HepG2 (cell line): Measurements from ENCODE around the gene FANK1. TPM values are rescaled to one million over a fixed set of nuclear protein-coding genes. Genes with fewer than 3 reads are reported as not detected.

Source experiments
- ATAC-seq: fragments of 200-7000 bp; cut with Tn5 transposase; 3 replicates; pipeline ENCODE4 v1.9.1; 2020; ENCODE audit warnings: mild to moderate bottlenecking, moderate library complexity
- BruUV-seq: library from RNA; stranded (reverse); fragments of 400-500 nt; replicated peaks from 2 replicates; lab custom pipeline; 2021; lab: Mats Ljungman, UMichigan
- CTCF ChIA-PET: fragments of 300-600 bp; formaldehyde crosslinking; extraction: SDS; loops from one replicate; lab custom pipeline; 2021; ENCODE audit warnings: low total read pairs, inconsistent platforms, low intra/inter-chr PET ratio; lab: Yijun Ruan, JAX
- POLR2A ChIA-PET: fragments of 350-600 bp; sonication (Branson Sonifier 250); formaldehyde crosslinking; loops from one replicate; lab custom pipeline; 2020; ENCODE audit warnings: antibody characterized with exemption, inconsistent platforms; lab: Yijun Ruan, JAX
- DNase-seq: peaks from one replicate; pipeline ENCODE4 v3.0.0-alpha.2; 2015; ENCODE audit warnings: low spot score
- FAIRE-seq: peaks from 3 replicates; lab custom pipeline; 2011; peaks lifted over from hg19 to GRCh38; lab: Jason Lieb, UNC
- H2AFZ ChIP-seq: one replicate; pipeline ENCODE4 v1.6.1; 2011; ENCODE audit warnings: low read length, inconsistent platforms
- H3K27ac ChIP-seq: fragments of 300-600 bp; 3 replicates; pipeline ENCODE4 v1.8.0; 2011; ENCODE audit warnings: mixed run types, mild to moderate bottlenecking, mixed read lengths, low read length, inconsistent platforms; ENCODE audit not compliant: insufficient read depth; ENCODE audit errors: extremely low read length
- H3K27me3 ChIP-seq, 2 experiments: fragments of 200-600 bp in 1 of 2; 2 replicates in 1 of 2; 3 replicates in 1 of 2; pipeline versions ENCODE4 v1.6.0 to v1.8.0; 2011; ENCODE audit warnings: low read length in 2 of 2, mild to moderate bottlenecking in 2 of 2, moderate library complexity in 2 of 2, inconsistent platforms in 1 of 2; ENCODE audit not compliant: insufficient read depth in 2 of 2, control insufficient read depth in 1 of 2
- H3K36me3 ChIP-seq, 2 experiments: fragments of 200-600 bp in 1 of 2; replicated peaks in 1 of 2; 2 replicates in 1 of 2; 3 replicates in 1 of 2; pipeline versions ENCODE4 v1.5.1 to v1.8.0; 2011; ENCODE audit warnings: low read length in 2 of 2, inconsistent platforms in 1 of 2; ENCODE audit not compliant: insufficient read depth in 2 of 2, control insufficient read depth in 1 of 2
- H3K4me1 ChIP-seq: 2 replicates; pipeline ENCODE4 v1.5.1; 2012; ENCODE audit warnings: low read length, inconsistent platforms; ENCODE audit not compliant: insufficient read depth
- H3K4me2 ChIP-seq: 2 replicates; pipeline ENCODE4 v1.6.0; 2011; ENCODE audit warnings: low read depth, low read length, inconsistent platforms
- H3K4me3 ChIP-seq, 3 experiments: fragments of 200-600 bp in 1 of 3; sonication (generic), shearing (Covaris generic) in 1 of 3; replicated peaks in 1 of 3; 2 replicates each; pipeline ENCODE4 v1.5.1; 2011 to 2016; ENCODE audit warnings: low read length in 3 of 3, inconsistent platforms in 2 of 3, low read depth in 2 of 3, mild to moderate bottlenecking in 2 of 3, control low read depth in 1 of 3, mixed read lengths in 1 of 3; ENCODE audit not compliant: insufficient read depth in 1 of 3
- H3K79me2 ChIP-seq: one replicate; pipeline ENCODE4 v1.6.1; 2011; ENCODE audit warnings: low read length, inconsistent platforms; ENCODE audit not compliant: insufficient read depth
- H3K9ac ChIP-seq: 2 replicates; pipeline ENCODE4 v1.6.0; 2011; ENCODE audit warnings: mild to moderate bottlenecking, low read depth, low read length, inconsistent platforms; ENCODE audit not compliant: insufficient read depth
- H3K9me3 ChIP-seq: 2 replicates; pipeline ENCODE4 v1.5.1; 2012; ENCODE audit warnings: mild to moderate bottlenecking, low read length
- H4K20me1 ChIP-seq: 2 replicates; pipeline ENCODE4 v1.6.0; 2011; ENCODE audit warnings: inconsistent platforms, mild to moderate bottlenecking, low read length, moderate library complexity; ENCODE audit not compliant: insufficient read depth
- CEBPB ChIP-seq: IDR thresholded peaks from 2 replicates; pipeline ENCODE4 v1.6.1; 2011; ENCODE audit warnings: low read depth, low read length, improper control_type of control experiment, borderline replicate concordance
- DPF2 ChIP-seq: sonication (generic); formaldehyde crosslinking; IDR thresholded peaks from 2 replicates; pipeline ENCODE4 v1.4.0; 2020; ENCODE audit warnings: mild to moderate bottlenecking, low read depth, missing genetic modification reagents, borderline replicate concordance
- HHEX ChIP-seq: IDR thresholded peaks from 2 replicates; pipeline ENCODE4 v1.6.1; 2016; ENCODE audit warnings: control low read depth
- HMG20A ChIP-seq: IDR thresholded peaks from 2 replicates; pipeline ENCODE4 v1.6.1; 2016; ENCODE audit warnings: borderline replicate concordance
- MXD1 ChIP-seq: sonication (generic); formaldehyde crosslinking; IDR thresholded peaks from 2 replicates; pipeline ENCODE4 v1.4.0; 2020; ENCODE audit warnings: mild to moderate bottlenecking, missing genetic modification reagents
- RARG ChIP-seq: sonication (generic); formaldehyde crosslinking; IDR thresholded peaks from 2 replicates; pipeline ENCODE4 v1.4.0; 2020; ENCODE audit warnings: low read depth, mild to moderate bottlenecking, missing genetic modification reagents
- ZNF792 ChIP-seq: IDR thresholded peaks from 2 replicates; pipeline ENCODE4 v1.6.1; 2016
- ZSCAN25 ChIP-seq: sonication (generic); formaldehyde crosslinking; IDR thresholded peaks from 2 replicates; pipeline ENCODE4 v1.8.0; 2022; ENCODE audit warnings: mild to moderate bottlenecking, missing genetic modification reagents
- WGBS: methylation state at CpG from one replicate; pipeline ENCODE4 v1.1.6; 2017; ENCODE audit warnings: low lambda C conversion rate; 5-methylcytosine and 5-hydroxymethylcytosine counted together
- in situ Hi-C: cut with HindIII; loops from 2 replicates; pipeline ENCODE4 v1.10.0; 2017; ENCODE audit warnings: low pct_unique_long_range_greater_than_20kb; ENCODE audit not compliant: extremely low pct_ligation_motif_present
- intact Hi-C: fragments of 100-400 bp; cut with micrococcal nuclease; formaldehyde crosslinking; loops from one replicate; pipeline ENCODE4 v1.10.0; 2022; ENCODE audit not compliant: unreplicated experiment
- polyA plus RNA-seq, 8 experiments: library from polyadenylated mRNA; depleted of rRNA in 3 of 8; stranded (reverse) in 7 of 8; unstranded in 1 of 8; fragments of >200 nt; fragmentation: Illumina TruSeq in 4 of 8; extraction: Trizol in 4 of 8; gene quantifications; 2 replicates each; pipeline versions ENCODE4 v1.2.1 to v1.2.3, GENCODE V29; 2011 to 2016; ENCODE audit warnings: low read depth in 4 of 8, missing spikeins in 1 of 8, mixed read lengths in 1 of 8; ENCODE audit not compliant: insufficient read depth in 1 of 8
- total RNA-seq, 5 experiments: library from RNA; depleted of rRNA; stranded (reverse); fragments of >200 nt; fragmentation: Illumina TruSeq; extraction: Trizol; gene quantifications; 2 replicates each; pipeline ENCODE4 v1.2.3, GENCODE V29; 2016; ENCODE audit warnings: low read depth in 1 of 5
- TF ChIP-seq, protein P1 (sequence below): sonication (generic); formaldehyde crosslinking; IDR thresholded peaks from 2 replicates; pipeline ENCODE4 v1.4.0; 2020; ENCODE audit warnings: missing genetic modification reagents
- TF ChIP-seq, protein P2 (sequence below): sonication (generic); formaldehyde crosslinking; IDR thresholded peaks from 2 replicates; pipeline ENCODE4 v1.5.0; 2020; ENCODE audit warnings: missing genetic modification reagents
- TF ChIP-seq, protein P3 (sequence below): sonication (generic); formaldehyde crosslinking; IDR thresholded peaks from 2 replicates; pipeline ENCODE4 v1.4.0; 2020; ENCODE audit warnings: mild to moderate bottlenecking, low read depth, missing genetic modification reagents

The FANK1 gene
- total and polyA plus RNA-seq, 2 of the 13 experiments (the other 11 are each of a cell fraction or from before 2014, with no cell fraction given): 0.22 TPM; not detected in 1

DNA sequence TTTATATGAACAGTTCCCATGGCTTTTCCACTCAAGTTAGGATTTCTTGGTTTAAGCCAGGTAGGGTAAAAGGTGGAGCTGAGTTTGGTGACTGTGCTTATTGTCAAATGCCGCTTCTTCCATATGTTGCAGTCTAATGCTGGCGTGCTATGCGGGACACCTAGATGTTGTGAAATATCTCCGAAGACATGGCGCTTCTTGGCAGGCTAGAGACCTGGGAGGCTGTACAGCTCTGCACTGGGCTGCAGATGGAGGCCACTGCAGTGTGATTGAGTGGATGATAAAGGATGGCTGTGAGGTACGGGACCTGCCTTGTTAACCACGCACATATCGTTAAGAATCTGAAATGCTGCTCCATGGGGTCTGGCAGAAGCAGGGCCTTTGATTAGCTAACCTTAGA lies 108.4 kb downstream of the FANK1 start:
- 39% methylated on average over 6 of the region's 8 CpGs for WGBS
- Histone ChIP-seq H2AFZ (no peak overlapping the region), H3K4me1 (no peaks in the 10 kb centered on the region), H3K4me3 (no peak overlapping the region), H4K20me1 (no peaks in the 10 kb centered on the region), H3K27ac (no peak overlapping the region), H3K27me3 (peaks cover 0 to 15% of the 10 kb centered on the region in 2 experiments; a peak in 3 of 5 replicates), H3K4me2 (no peak overlapping the region), H3K9me3 (no peaks in the 10 kb centered on the region), H3K36me3 (no peaks in the 10 kb centered on the region), H3K9ac (no peak overlapping the region), H3K79me2 (no peaks in the 10 kb centered on the region)
- no peak for FAIRE-seq
- in situ Hi-C loops (no loop called here), intact Hi-C loops (no loop called here)
- BruUV-seq: no TSS peak
- CTCF ChIA-PET: no interaction called here
- no peak for DNase-seq
- POLR2A ChIA-PET: no interaction called here
- TF ChIP-seq HMG20A (CRISPR knock-in tag): no peak
- 0 out of 2 replicates have a peak, but pooled peaks have one; percentile 14 for TF ChIP-seq CEBPB
- ATAC-seq: no peak

DNA sequence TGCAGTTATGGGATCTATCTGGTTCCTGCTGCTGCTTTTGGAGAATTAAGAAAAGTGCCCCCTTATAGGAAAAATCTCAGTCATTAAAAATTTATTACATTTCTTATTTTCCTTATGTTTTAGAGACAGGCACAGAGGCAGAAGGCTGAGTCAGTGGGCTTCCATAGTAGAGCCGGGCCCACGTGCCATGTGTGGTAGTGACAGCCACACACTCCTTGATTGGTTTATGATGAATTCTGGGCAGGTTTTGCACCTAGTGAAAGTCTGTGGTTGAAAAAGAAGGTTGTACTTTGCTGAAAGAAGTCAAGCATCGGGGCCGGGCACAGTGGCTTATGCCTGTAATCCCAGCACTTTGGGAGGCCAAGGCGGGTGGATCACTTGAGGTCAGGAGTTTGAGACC lies 109.9 kb downstream of the FANK1 start:
- no peak overlapping the region for H3K9ac ChIP-seq
- no peaks in the 10 kb centered on the region for H3K36me3 ChIP-seq
- H3K4me2 ChIP-seq: no peak overlapping the region
- H3K27ac ChIP-seq: no peak overlapping the region
- in situ Hi-C loops: no loop called here
- H3K79me2 ChIP-seq: no peaks in the 10 kb centered on the region
- POLR2A ChIA-PET: no interaction called here
- H3K4me1 ChIP-seq: no peaks in the 10 kb centered on the region
- CTCF ChIA-PET: no interaction called here
- H3K27me3 ChIP-seq: peaks cover 0 to 18% of the 10 kb centered on the region in 2 experiments; a peak in 3 of 5 replicates
- DNase-seq (no peak), ATAC-seq (no peak), FAIRE-seq (no peak)
- WGBS: 26% methylated on average over 5 of the region's 5 CpGs
- no TSS peak for BruUV-seq
- H4K20me1 ChIP-seq: no peaks in the 10 kb centered on the region
- no peaks in the 10 kb centered on the region for H3K9me3 ChIP-seq
- intact Hi-C loops: no loop called here
- no peak overlapping the region for H2AFZ ChIP-seq
- H3K4me3 ChIP-seq: no peak overlapping the region
- TF ChIP-seq, protein P1, sequence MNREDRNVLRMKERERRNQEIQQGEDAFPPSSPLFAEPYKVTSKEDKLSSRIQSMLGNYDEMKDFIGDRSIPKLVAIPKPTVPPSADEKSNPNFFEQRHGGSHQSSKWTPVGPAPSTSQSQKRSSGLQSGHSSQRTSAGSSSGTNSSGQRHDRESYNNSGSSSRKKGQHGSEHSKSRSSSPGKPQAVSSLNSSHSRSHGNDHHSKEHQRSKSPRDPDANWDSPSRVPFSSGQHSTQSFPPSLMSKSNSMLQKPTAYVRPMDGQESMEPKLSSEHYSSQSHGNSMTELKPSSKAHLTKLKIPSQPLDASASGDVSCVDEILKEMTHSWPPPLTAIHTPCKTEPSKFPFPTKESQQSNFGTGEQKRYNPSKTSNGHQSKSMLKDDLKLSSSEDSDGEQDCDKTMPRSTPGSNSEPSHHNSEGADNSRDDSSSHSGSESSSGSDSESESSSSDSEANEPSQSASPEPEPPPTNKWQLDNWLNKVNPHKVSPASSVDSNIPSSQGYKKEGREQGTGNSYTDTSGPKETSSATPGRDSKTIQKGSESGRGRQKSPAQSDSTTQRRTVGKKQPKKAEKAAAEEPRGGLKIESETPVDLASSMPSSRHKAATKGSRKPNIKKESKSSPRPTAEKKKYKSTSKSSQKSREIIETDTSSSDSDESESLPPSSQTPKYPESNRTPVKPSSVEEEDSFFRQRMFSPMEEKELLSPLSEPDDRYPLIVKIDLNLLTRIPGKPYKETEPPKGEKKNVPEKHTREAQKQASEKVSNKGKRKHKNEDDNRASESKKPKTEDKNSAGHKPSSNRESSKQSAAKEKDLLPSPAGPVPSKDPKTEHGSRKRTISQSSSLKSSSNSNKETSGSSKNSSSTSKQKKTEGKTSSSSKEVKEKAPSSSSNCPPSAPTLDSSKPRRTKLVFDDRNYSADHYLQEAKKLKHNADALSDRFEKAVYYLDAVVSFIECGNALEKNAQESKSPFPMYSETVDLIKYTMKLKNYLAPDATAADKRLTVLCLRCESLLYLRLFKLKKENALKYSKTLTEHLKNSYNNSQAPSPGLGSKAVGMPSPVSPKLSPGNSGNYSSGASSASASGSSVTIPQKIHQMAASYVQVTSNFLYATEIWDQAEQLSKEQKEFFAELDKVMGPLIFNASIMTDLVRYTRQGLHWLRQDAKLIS: no peak
- TF ChIP-seq ZSCAN25 (CRISPR knock-in tag) (no peak), DPF2 (CRISPR knock-in tag) (no peak), ZNF792 (no peak), HHEX (no peak), RARG (no peak), MXD1 (CRISPR knock-in tag) (no peak)
- TF ChIP-seq, protein P2, sequence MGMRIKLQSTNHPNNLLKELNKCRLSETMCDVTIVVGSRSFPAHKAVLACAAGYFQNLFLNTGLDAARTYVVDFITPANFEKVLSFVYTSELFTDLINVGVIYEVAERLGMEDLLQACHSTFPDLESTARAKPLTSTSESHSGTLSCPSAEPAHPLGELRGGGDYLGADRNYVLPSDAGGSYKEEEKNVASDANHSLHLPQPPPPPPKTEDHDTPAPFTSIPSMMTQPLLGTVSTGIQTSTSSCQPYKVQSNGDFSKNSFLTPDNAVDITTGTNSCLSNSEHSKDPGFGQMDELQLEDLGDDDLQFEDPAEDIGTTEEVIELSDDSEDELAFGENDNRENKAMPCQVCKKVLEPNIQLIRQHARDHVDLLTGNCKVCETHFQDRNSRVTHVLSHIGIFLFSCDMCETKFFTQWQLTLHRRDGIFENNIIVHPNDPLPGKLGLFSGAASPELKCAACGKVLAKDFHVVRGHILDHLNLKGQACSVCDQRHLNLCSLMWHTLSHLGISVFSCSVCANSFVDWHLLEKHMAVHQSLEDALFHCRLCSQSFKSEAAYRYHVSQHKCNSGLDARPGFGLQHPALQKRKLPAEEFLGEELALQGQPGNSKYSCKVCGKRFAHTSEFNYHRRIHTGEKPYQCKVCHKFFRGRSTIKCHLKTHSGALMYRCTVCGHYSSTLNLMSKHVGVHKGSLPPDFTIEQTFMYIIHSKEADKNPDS (CRISPR knock-in tag): no peak
- TF ChIP-seq, protein P3, sequence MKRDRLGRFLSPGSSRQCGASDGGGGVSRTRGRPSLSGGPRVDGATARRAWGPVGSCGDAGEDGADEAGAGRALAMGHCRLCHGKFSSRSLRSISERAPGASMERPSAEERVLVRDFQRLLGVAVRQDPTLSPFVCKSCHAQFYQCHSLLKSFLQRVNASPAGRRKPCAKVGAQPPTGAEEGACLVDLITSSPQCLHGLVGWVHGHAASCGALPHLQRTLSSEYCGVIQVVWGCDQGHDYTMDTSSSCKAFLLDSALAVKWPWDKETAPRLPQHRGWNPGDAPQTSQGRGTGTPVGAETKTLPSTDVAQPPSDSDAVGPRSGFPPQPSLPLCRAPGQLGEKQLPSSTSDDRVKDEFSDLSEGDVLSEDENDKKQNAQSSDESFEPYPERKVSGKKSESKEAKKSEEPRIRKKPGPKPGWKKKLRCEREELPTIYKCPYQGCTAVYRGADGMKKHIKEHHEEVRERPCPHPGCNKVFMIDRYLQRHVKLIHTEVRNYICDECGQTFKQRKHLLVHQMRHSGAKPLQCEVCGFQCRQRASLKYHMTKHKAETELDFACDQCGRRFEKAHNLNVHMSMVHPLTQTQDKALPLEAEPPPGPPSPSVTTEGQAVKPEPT (CRISPR knock-in tag): no peak
